Measurements from ENCODE around the gene CNN2. TPM values are rescaled to one million over a fixed set of nuclear protein-coding genes. Genes with fewer than 3 reads are reported as not detected.

CNN2 gene
- total and polyA plus RNA-seq, 2 donors (not counting 1 experiment from before 2014, with no cell fraction given), result 198 to 301 TPM

DNA sequence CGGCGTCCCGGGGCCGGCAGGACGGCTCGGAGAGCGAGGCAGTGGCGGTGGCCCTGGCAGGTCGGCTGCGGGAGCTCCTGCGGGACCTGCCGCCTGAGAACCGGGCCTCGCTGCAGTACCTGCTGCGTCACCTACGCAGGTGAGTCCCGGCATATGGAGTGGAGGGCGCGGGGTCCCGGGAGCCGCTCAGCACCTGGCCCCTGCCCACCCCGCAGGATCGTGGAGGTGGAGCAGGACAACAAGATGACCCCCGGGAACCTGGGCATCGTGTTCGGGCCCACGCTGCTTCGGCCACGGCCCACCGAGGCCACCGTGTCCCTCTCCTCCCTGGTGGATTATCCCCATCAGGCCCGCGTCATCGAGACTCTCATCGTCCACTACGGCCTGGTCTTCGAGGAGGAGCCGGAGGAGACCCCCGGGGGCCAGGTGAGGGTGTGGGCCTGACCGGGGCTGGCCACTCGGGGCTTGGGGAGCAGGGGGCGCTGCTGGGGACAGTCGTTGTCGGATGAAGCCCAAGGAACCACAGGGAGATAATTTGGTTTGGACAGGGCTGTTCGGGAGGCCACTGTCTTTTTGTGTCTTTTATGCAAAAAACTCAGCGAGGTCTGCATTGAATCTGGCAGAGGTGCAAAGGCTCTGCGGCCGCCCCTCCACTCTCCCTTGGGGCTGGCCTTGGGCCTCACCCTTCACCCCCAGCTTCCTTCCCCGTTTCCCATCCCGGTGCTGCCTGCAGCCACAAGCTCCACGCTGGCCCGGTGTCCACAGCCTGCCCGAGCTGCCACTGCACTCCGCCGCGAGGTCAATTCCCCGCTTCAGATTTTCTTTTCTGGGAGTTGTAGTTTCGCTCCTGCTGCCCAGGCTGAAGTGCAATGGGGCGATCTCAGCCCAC, 56.8 kb downstream of the CNN2 start:
- DNase-seq (no peak), ATAC-seq (ENCODE audit: low read depth) (no peak)
- 90% methylated on average over 58 of the region's 59 CpGs for WGBS (ENCODE audit: insufficient coverage)

More for the DNA sequence above, 56.8 kb downstream of the CNN2 start:
- Mint-ChIP-seq H3K4me1 (peaks cover 36% of the 10 kb centered on the region), H3K27ac (peak overlapping the region; percentile 67), H3K9me3 (ENCODE audit: insufficient read depth) (no peaks in the 10 kb centered on the region), H3K4me3 (no peak overlapping the region), H3K27me3 (no peaks in the 10 kb centered on the region)
- no peaks in the 10 kb centered on the region for H3K9me3 ChIP-seq (ENCODE audit: control extremely low read depth in 1 of 3, control insufficient read depth in 2 of 3, insufficient read depth in 1 of 3, low read length in 2 of 3)
- no peaks in the 10 kb centered on the region for H3K27me3 ChIP-seq (replicated peaks in 1 of 4; ENCODE audit: control extremely low read depth in 1 of 4, control insufficient read depth in 3 of 4, insufficient read depth in 4 of 4, low read length in 3 of 4)
- peaks cover 95% of the 10 kb centered on the region for H4K20me1 ChIP-seq (ENCODE audit: control insufficient read depth, insufficient read depth, low read length, poor library complexity, severe bottlenecking)
- no peak overlapping the region for H3K9ac ChIP-seq (ENCODE audit: low read length)
- POLR2A ChIA-PET, result interaction anchor here (0.5 to 8.4 kb wide), 9 partner anchors 8 to 287 kb away, joined by 3 to 97 read pairs (median 6); partner anchors contain the start of gene ARHGAP45
- peaks cover 32% of the 10 kb centered on the region for H3K79me2 ChIP-seq (ENCODE audit: control insufficient read depth, insufficient read depth, low read length)
- peak overlapping the region; percentile 3 for H3K4me2 ChIP-seq (replicated peaks; ENCODE audit: low read depth, low read length, poor library complexity, severe bottlenecking)
- peaks cover 33 to 67% of the 10 kb centered on the region in 2 donors for H3K4me1 ChIP-seq (ENCODE audit: control insufficient read depth in 2 of 2, insufficient read depth in 2 of 2, low read length in 2 of 2)
- H2AFZ ChIP-seq (ENCODE audit: insufficient read depth, low read depth, low read length, poor library complexity, severe bottlenecking), result no peak overlapping the region
- no peak overlapping the region for H3K4me3 ChIP-seq (ENCODE audit: control extremely low read depth in 1 of 5, extremely low read depth in 1 of 5, insufficient read depth in 1 of 5, low read depth in 2 of 5, low read length in 4 of 5)
- TF ChIP-seq, protein P1, sequence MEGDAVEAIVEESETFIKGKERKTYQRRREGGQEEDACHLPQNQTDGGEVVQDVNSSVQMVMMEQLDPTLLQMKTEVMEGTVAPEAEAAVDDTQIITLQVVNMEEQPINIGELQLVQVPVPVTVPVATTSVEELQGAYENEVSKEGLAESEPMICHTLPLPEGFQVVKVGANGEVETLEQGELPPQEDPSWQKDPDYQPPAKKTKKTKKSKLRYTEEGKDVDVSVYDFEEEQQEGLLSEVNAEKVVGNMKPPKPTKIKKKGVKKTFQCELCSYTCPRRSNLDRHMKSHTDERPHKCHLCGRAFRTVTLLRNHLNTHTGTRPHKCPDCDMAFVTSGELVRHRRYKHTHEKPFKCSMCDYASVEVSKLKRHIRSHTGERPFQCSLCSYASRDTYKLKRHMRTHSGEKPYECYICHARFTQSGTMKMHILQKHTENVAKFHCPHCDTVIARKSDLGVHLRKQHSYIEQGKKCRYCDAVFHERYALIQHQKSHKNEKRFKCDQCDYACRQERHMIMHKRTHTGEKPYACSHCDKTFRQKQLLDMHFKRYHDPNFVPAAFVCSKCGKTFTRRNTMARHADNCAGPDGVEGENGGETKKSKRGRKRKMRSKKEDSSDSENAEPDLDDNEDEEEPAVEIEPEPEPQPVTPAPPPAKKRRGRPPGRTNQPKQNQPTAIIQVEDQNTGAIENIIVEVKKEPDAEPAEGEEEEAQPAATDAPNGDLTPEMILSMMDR (IDR thresholded peaks at IDR 0.05), result no peak
- TF ChIP-seq EZH2 (IDR thresholded peaks at IDR 0.05; ENCODE audit: borderline replicate concordance, insufficient read depth, low read depth, low read length, poor library complexity, severe bottlenecking), result no peak
- CTCF ChIA-PET, result interaction anchor here (0.6 to 1.7 kb wide), 2 partner anchors 18 to 95 kb away, joined by 3 to 8 read pairs; no protein-coding TSS in a partner anchor
- no peak overlapping the region for H3K27ac ChIP-seq (ENCODE audit: low read length in 2 of 2)
- intact Hi-C loops (cut with micrococcal nuclease), result no loop called here
- H3K36me3 ChIP-seq (replicated peaks in 1 of 2; ENCODE audit: control extremely low read depth in 1 of 2, control insufficient read depth in 1 of 2, extremely low read depth in 1 of 2, insufficient read depth in 2 of 2, low read length in 1 of 2), result peaks cover 0 to 87% of the 10 kb centered on the region in 2 experiments

Measured in B cell (primary cell).